Suppressor macrophage treated with lipopolysaccharide for 4 hours (primary cell): ENCODE data around the gene C1orf226.

ENCODE experiments used
- DNase-seq: peaks from one replicate; pipeline ENCODE4 v3.0.0-alpha.2; 2020

C1orf226 gene

GRCh38 chr1:162381383-162381782 is at the start of gene C1orf226:
C1orf226 (plus strand) TSS chr1:162381728; CDS start chr1:162381902, 174 bp downstream.
- DNase-seq, result no peak

- DNase-seq, result no peak
Observed at GRCh38 chr1:162333991-162334390, 47.5 kb upstream of the C1orf226 start.

- DNase-seq, result peak; percentile 28
Observed at GRCh38 chr1:162335126-162335525, 46.4 kb upstream of the C1orf226 start.

- DNase-seq, result no peak
Observed at GRCh38 chr1:162336621-162337285, 44.8 kb upstream of the C1orf226 start.

GRCh38 chr1:162342452-162342983 is 39.0 kb upstream of the C1orf226 start:
- DNase-seq, result no peak

GRCh38 chr1:162343470-162343869 is 38.1 kb upstream of the C1orf226 start:
- DNase-seq, result no peak

GRCh38 chr1:162347281-162347680 is 34.2 kb upstream of the C1orf226 start:
- no peak for DNase-seq

- no peak for DNase-seq
Observed at GRCh38 chr1:162349635-162350330, 31.7 kb upstream of the C1orf226 start.

- DNase-seq, result no peak
Observed at GRCh38 chr1:162351246-162351842, 30.2 kb upstream of the C1orf226 start.

GRCh38 chr1:162351874-162352273 is 29.7 kb upstream of the C1orf226 start:
- peak; percentile 35 for DNase-seq

- DNase-seq, result no peak
Observed at GRCh38 chr1:162353078-162353477, 28.4 kb upstream of the C1orf226 start.

GRCh38 chr1:162353702-162354101 is 27.8 kb upstream of the C1orf226 start:
- DNase-seq, result no peak

GRCh38 chr1:162357681-162358266 is 23.8 kb upstream of the C1orf226 start:
- peak; percentile 47 for DNase-seq

- no peak for DNase-seq
Observed at GRCh38 chr1:162358928-162359327, 22.6 kb upstream of the C1orf226 start.

GRCh38 chr1:162359523-162360236 is 21.8 kb upstream of the C1orf226 start:
- no peak for DNase-seq

GRCh38 chr1:162360237-162360873 is 21.2 kb upstream of the C1orf226 start:
- DNase-seq, result no peak

GRCh38 chr1:162360874-162361260 is 20.7 kb upstream of the C1orf226 start:
- DNase-seq, result no peak

GRCh38 chr1:162361349-162361748 is 20.2 kb upstream of the C1orf226 start:
- DNase-seq, result no peak

GRCh38 chr1:162363823-162364222 is 17.7 kb upstream of the C1orf226 start:
- no peak for DNase-seq

- DNase-seq, result no peak
Observed at GRCh38 chr1:162364498-162364897, 17.0 kb upstream of the C1orf226 start.

- no peak for DNase-seq
Observed at GRCh38 chr1:162365284-162366020, 16.1 kb upstream of the C1orf226 start.

- no peak for DNase-seq
Observed at GRCh38 chr1:162366149-162366548, 15.4 kb upstream of the C1orf226 start.
